Chondrocyte (in vitro differentiated cells): Measurements from ENCODE around the gene RHOB. TPM values are rescaled to one million over a fixed set of nuclear protein-coding genes. Genes with fewer than 3 reads are reported as not detected.
"Not testable (repeated sequence)": the region's sequence is repeated elsewhere in the genome, so short reads cannot be mapped to it uniquely, and the experiment has no call there.

ENCODE experiments used
- DNase-seq: peaks from one replicate; pipeline ENCODE4 v3.0.0; 2021; ENCODE audit warnings: mixed read lengths, low spot score
- H3K27ac Mint-ChIP-seq: one replicate; pipeline ENCODE4 v1.8.0; 2021; ENCODE audit warnings: mild to moderate bottlenecking, moderate library complexity, mixed read lengths; ENCODE audit not compliant: unreplicated experiment
- H3K27me3 Mint-ChIP-seq: 2 replicates; pipeline ENCODE4 v1.8.0; 2021; ENCODE audit warnings: low read depth, mixed read lengths
- H3K36me3 Mint-ChIP-seq: 2 replicates; pipeline ENCODE4 v1.8.0; 2021; ENCODE audit warnings: low read depth, mixed read lengths
- H3K4me1 Mint-ChIP-seq: 2 replicates; pipeline ENCODE4 v1.8.0; 2021; ENCODE audit warnings: low read depth, mild to moderate bottlenecking, mixed read lengths
- H3K4me3 Mint-ChIP-seq: one replicate; pipeline ENCODE4 v1.8.0; 2021; ENCODE audit warnings: mild to moderate bottlenecking, moderate library complexity, mixed read lengths; ENCODE audit not compliant: unreplicated experiment
- H3K9me3 Mint-ChIP-seq: 2 replicates; pipeline ENCODE4 v1.8.0; 2021; ENCODE audit warnings: low read depth, mixed read lengths
- CTCF ChIP-seq: fragments of 200-600 bp; sonication (generic); IDR thresholded peaks from 2 replicates; pipeline ENCODE4 v1.5.0; 2021; ENCODE audit warnings: antibody characterized with exemption, mild to moderate bottlenecking, moderate library complexity
- total RNA-seq: library from RNA; stranded (reverse); gene quantifications from 3 replicates; pipeline ENCODE4 v1.2.1, GENCODE V29; 2021

The RHOB gene
- total RNA-seq, 1 donor from 2014 or later = 191 TPM

- H3K27ac Mint-ChIP-seq = peak overlapping the region; percentile 85
- H3K4me3 Mint-ChIP-seq = no peak overlapping the region
- TF ChIP-seq CTCF = no peak
- DNase-seq = no peak
- H3K27me3 Mint-ChIP-seq = no peaks in the 10 kb centered on the region
- H3K36me3 Mint-ChIP-seq = no peaks in the 10 kb centered on the region
- H3K4me1 Mint-ChIP-seq = peaks cover 49% of the 10 kb centered on the region
- no peaks in the 10 kb centered on the region for H3K9me3 Mint-ChIP-seq
Measured at GRCh38 chr2:20488782-20489181, 41.9 kb downstream of the RHOB start.

GRCh38 chr2:20490300-20491181 lies 43.7 kb downstream of the RHOB start:
- TF ChIP-seq CTCF = no peak
- peak overlapping the region; percentile 27 for H3K27ac Mint-ChIP-seq
- DNase-seq = no peak
- H3K36me3 Mint-ChIP-seq = no peaks in the 10 kb centered on the region
- H3K4me1 Mint-ChIP-seq = peaks cover 56% of the 10 kb centered on the region
- no peaks in the 10 kb centered on the region for H3K27me3 Mint-ChIP-seq
- no peak overlapping the region for H3K4me3 Mint-ChIP-seq
- H3K9me3 Mint-ChIP-seq = no peaks in the 10 kb centered on the region

- no peak for DNase-seq
- Mint-ChIP-seq H3K4me3 (no peak overlapping the region), H3K9me3 (no peaks in the 10 kb centered on the region), H3K27ac (no peak overlapping the region), H3K4me1 (peaks cover 67% of the 10 kb centered on the region), H3K27me3 (no peaks in the 10 kb centered on the region), H3K36me3 (no peaks in the 10 kb centered on the region)
- no peak for TF ChIP-seq CTCF
Measured at GRCh38 chr2:20491739-20492531, 45.1 kb downstream of the RHOB start.

GRCh38 chr2:20493095-20493494 lies 46.2 kb downstream of the RHOB start:
- H3K9me3 Mint-ChIP-seq, H3K27ac Mint-ChIP-seq, DNase-seq, H3K27me3 Mint-ChIP-seq, H3K36me3 Mint-ChIP-seq, H3K4me3 Mint-ChIP-seq: not testable (repeated sequence)
- H3K4me1 Mint-ChIP-seq = peaks cover 60% of the 10 kb centered on the region

GRCh38 chr2:20494241-20494640 lies 47.4 kb downstream of the RHOB start:
- Mint-ChIP-seq H3K4me1 (peaks cover 49% of the 10 kb centered on the region), H3K27ac (no peak overlapping the region), H3K4me3 (no peak overlapping the region), H3K36me3 (no peaks in the 10 kb centered on the region), H3K9me3 (no peaks in the 10 kb centered on the region), H3K27me3 (no peaks in the 10 kb centered on the region)
- no peak for TF ChIP-seq CTCF
- DNase-seq = no peak
